Measurements from ENCODE around the gene UBE2G2.

Gene UBE2G2

GRCh38 chr21:44790368-44790767 is 11.3 kb downstream of the UBE2G2 start:
- peaks cover 58% of the 10 kb centered on the region for H4K20me1 ChIP-seq (ENCODE audit: insufficient read depth, low read length)
- peaks cover 94% of the 10 kb centered on the region for H3K79me2 ChIP-seq (ENCODE audit: insufficient read depth, low read length)
- H3K4me2 ChIP-seq (ENCODE audit: insufficient read depth, low read length), result no peak overlapping the region

GRCh38 chr21:44789880-44790279 is 11.7 kb downstream of the UBE2G2 start:
- Histone ChIP-seq H3K4me1 (ENCODE audit: insufficient read depth, low read length) (0 out of 2 replicates have a peak, but pooled peaks cover 2% of the 10 kb centered on the region), H3K27ac (ENCODE audit: low read length) (no peak overlapping the region), H3K9ac (ENCODE audit: low read depth, low read length) (no peak overlapping the region), H2AFZ (ENCODE audit: low read depth, low read length) (no peak overlapping the region), H3K79me2 (ENCODE audit: insufficient read depth, low read length) (peaks cover 94% of the 10 kb centered on the region), H3K4me3 (ENCODE audit: low read depth in 1 of 2, low read length in 2 of 2) (no peak overlapping the region), H3K36me3 (ENCODE audit: insufficient read depth, low read length) (peaks cover 53% of the 10 kb centered on the region), H3K4me2 (ENCODE audit: insufficient read depth, low read length) (no peak overlapping the region), H3K27me3 (ENCODE audit: insufficient read depth, low read length, poor library complexity) (no peaks in the 10 kb centered on the region), H3K9me3 (ENCODE audit: insufficient read depth, low read length, severe bottlenecking) (no peaks in the 10 kb centered on the region), H4K20me1 (ENCODE audit: insufficient read depth, low read length) (peaks cover 62% of the 10 kb centered on the region)
- no peak for DNase-seq
- TF ChIP-seq EZH2 (IDR thresholded peaks at IDR 0.05; ENCODE audit: borderline replicate concordance, low read depth, low read length, severe bottlenecking), result no peak
- TF ChIP-seq CTCF (IDR thresholded peaks at IDR 0.05; ENCODE audit: borderline replicate concordance, extremely low read depth, low read length, poor library complexity, severe bottlenecking), result no peak
- no peak for ATAC-seq (ENCODE audit: insufficient read depth, low read depth)

More at GRCh38 chr21:44790368-44790767, 11.3 kb downstream of the UBE2G2 start:
- H3K27me3 ChIP-seq (ENCODE audit: insufficient read depth, low read length, poor library complexity), result no peaks in the 10 kb centered on the region
- H3K36me3 ChIP-seq (ENCODE audit: insufficient read depth, low read length), result peaks cover 49% of the 10 kb centered on the region
- H3K4me1 ChIP-seq (ENCODE audit: insufficient read depth, low read length), result 0 out of 2 replicates have a peak, but pooled peaks cover 2% of the 10 kb centered on the region
- ATAC-seq (ENCODE audit: insufficient read depth, low read depth) (no peak), DNase-seq (no peak)
- no peak overlapping the region for H3K27ac ChIP-seq (ENCODE audit: low read length)
- TF ChIP-seq EZH2 (IDR thresholded peaks at IDR 0.05; ENCODE audit: borderline replicate concordance, low read depth, low read length, severe bottlenecking) (no peak), CTCF (IDR thresholded peaks at IDR 0.05; ENCODE audit: borderline replicate concordance, extremely low read depth, low read length, poor library complexity, severe bottlenecking) (no peak)
- no peaks in the 10 kb centered on the region for H3K9me3 ChIP-seq (ENCODE audit: insufficient read depth, low read length, severe bottlenecking)
- H3K9ac ChIP-seq (ENCODE audit: low read depth, low read length), result no peak overlapping the region
- H2AFZ ChIP-seq (ENCODE audit: low read depth, low read length), result no peak overlapping the region
- H3K4me3 ChIP-seq (ENCODE audit: low read depth in 1 of 2, low read length in 2 of 2), result no peak overlapping the region

GRCh38 chr21:44785620-44786335 is 15.8 kb downstream of the UBE2G2 start:
- DNase-seq (no peak), ATAC-seq (ENCODE audit: insufficient read depth, low read depth) (no peak)
- no peaks in the 10 kb centered on the region for H3K4me1 ChIP-seq (ENCODE audit: insufficient read depth, low read length)
- no peak overlapping the region for H3K9ac ChIP-seq (ENCODE audit: low read depth, low read length)
- H3K27me3 ChIP-seq (ENCODE audit: insufficient read depth, low read length, poor library complexity), result no peaks in the 10 kb centered on the region
- H3K4me2 ChIP-seq (ENCODE audit: insufficient read depth, low read length), result no peak overlapping the region
- no peak overlapping the region for H3K27ac ChIP-seq (ENCODE audit: low read length)
- peaks cover 56% of the 10 kb centered on the region for H4K20me1 ChIP-seq (ENCODE audit: insufficient read depth, low read length)
- H3K36me3 ChIP-seq (ENCODE audit: insufficient read depth, low read length), result peaks cover 54% of the 10 kb centered on the region
- H3K9me3 ChIP-seq (ENCODE audit: insufficient read depth, low read length, severe bottlenecking), result no peaks in the 10 kb centered on the region
- TF ChIP-seq EZH2 (IDR thresholded peaks at IDR 0.05; ENCODE audit: borderline replicate concordance, low read depth, low read length, severe bottlenecking) (no peak), CTCF (IDR thresholded peaks at IDR 0.05; ENCODE audit: borderline replicate concordance, extremely low read depth, low read length, poor library complexity, severe bottlenecking) (no peak)
- no peak overlapping the region for H2AFZ ChIP-seq (ENCODE audit: low read depth, low read length)
- no peak overlapping the region for H3K4me3 ChIP-seq (ENCODE audit: low read depth in 1 of 2, low read length in 2 of 2)
- peaks cover 92% of the 10 kb centered on the region for H3K79me2 ChIP-seq (ENCODE audit: insufficient read depth, low read length)
